MCF 10A (cell line): ENCODE results near the gene TMEM120A. TPM values are rescaled to one million over a fixed set of nuclear protein-coding genes. Genes with fewer than 3 reads are reported as not detected.

ENCODE experiments used
- BruUV-seq: library from RNA; stranded (reverse); fragments of 400-500 nt; replicated peaks from 2 replicates; lab custom pipeline; 2021; lab: Mats Ljungman, UMichigan
- CTCF ChIA-PET: fragments of 300-600 bp; sonication (Branson Sonifier 250); formaldehyde crosslinking; extraction: SDS; loops from one replicate; lab custom pipeline; 2021; ENCODE audit warnings: antibody characterized with exemption, inconsistent platforms; lab: Yijun Ruan, JAX
- POLR2A ChIA-PET: fragments of 300-600, 350-650 bp; sonication (Branson Sonifier 250); formaldehyde crosslinking; extraction: SDS; loops from one replicate; lab custom pipeline; 2020; ENCODE audit warnings: antibody characterized with exemption, inconsistent platforms; lab: Yijun Ruan, JAX
- DNase-seq: peaks from one replicate; pipeline ENCODE4 v3.0.0-alpha.2; 2018; ENCODE audit not compliant: unreplicated experiment
- H3K27ac Mint-ChIP-seq: one replicate; pipeline ENCODE4 v1.8.0; 2022; ENCODE audit warnings: mild to moderate bottlenecking, low read depth, mixed read lengths; ENCODE audit not compliant: unreplicated experiment
- H3K27me3 Mint-ChIP-seq: one replicate; pipeline ENCODE4 v1.8.0; 2022; ENCODE audit warnings: mixed read lengths; ENCODE audit not compliant: insufficient read depth, unreplicated experiment
- H3K36me3 Mint-ChIP-seq: one replicate; pipeline ENCODE4 v1.8.0; 2022; ENCODE audit warnings: mild to moderate bottlenecking, moderate library complexity, mixed read lengths; ENCODE audit not compliant: insufficient read depth, unreplicated experiment
- H3K4me1 Mint-ChIP-seq: one replicate; pipeline ENCODE4 v1.8.0; 2022; ENCODE audit warnings: mixed read lengths; ENCODE audit not compliant: insufficient read depth, unreplicated experiment
- H3K4me3 Mint-ChIP-seq: one replicate; pipeline ENCODE4 v1.8.0; 2022; ENCODE audit warnings: mild to moderate bottlenecking, moderate library complexity, mixed read lengths; ENCODE audit not compliant: unreplicated experiment
- H3K9me3 Mint-ChIP-seq: one replicate; pipeline ENCODE4 v1.8.0; 2022; ENCODE audit warnings: mixed read lengths; ENCODE audit not compliant: unreplicated experiment
- intact Hi-C: fragments of 100-400 bp; cut with micrococcal nuclease; formaldehyde crosslinking; loops from 2 replicates; pipeline ENCODE4 v1.14.1; 2022
- total RNA-seq: library from RNA; stranded (reverse); gene quantifications from 2 replicates; pipeline ENCODE4 v1.2.3, GENCODE V29; 2022
- TF ChIP-seq, protein P1 (sequence below): fragments of 200-600 bp; IDR thresholded peaks from one replicate; pipeline ENCODE4 v1.8.0; 2022; ENCODE audit warnings: antibody characterized with exemption, mild to moderate bottlenecking; ENCODE audit not compliant: unreplicated experiment

TMEM120A gene
- total RNA-seq, 1 experiment from 2014 or later: 19.4 TPM

DNA sequence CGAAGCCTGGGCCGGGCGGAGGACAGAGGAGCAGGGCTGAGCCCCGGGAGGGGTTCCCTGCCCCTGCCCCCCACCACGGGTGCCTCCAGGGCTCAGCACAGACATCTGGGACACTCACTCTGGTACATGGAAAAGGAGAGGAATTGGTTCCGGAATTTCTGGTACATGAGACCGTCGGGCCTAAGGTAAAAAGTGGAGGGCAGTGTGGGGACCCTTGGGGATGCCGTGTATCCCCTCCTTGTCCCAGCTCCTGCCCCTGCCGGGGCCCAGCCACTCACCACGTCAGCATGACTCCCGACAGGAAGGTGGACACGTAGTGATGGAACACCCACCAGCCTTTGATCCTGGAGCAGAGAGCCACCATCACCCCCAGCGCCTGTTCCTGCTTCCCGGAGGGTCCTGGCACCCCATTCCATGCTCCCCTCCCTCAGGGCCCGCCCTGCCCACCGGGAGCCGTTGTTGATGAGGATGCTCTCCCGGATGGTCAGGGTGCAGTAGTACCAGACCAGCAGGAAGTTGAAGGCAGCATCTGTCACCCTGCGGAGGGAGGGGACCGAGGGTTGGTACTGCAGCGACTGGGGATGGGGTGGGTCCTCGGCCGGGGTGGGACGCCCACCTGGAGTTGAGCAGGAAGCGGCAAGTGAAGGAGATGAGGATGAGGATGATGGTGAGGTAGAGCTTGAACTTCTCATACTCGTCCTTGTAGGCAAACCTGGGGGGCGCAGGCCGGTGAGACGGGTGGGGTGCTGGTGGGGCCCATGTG lies 6.4 kb downstream of the TMEM120A start:
- no TSS peak for BruUV-seq
- peaks cover 23% of the 10 kb centered on the region for H3K36me3 Mint-ChIP-seq
- H3K4me1 Mint-ChIP-seq: peaks cover 17% of the 10 kb centered on the region
- TF ChIP-seq, protein P1, sequence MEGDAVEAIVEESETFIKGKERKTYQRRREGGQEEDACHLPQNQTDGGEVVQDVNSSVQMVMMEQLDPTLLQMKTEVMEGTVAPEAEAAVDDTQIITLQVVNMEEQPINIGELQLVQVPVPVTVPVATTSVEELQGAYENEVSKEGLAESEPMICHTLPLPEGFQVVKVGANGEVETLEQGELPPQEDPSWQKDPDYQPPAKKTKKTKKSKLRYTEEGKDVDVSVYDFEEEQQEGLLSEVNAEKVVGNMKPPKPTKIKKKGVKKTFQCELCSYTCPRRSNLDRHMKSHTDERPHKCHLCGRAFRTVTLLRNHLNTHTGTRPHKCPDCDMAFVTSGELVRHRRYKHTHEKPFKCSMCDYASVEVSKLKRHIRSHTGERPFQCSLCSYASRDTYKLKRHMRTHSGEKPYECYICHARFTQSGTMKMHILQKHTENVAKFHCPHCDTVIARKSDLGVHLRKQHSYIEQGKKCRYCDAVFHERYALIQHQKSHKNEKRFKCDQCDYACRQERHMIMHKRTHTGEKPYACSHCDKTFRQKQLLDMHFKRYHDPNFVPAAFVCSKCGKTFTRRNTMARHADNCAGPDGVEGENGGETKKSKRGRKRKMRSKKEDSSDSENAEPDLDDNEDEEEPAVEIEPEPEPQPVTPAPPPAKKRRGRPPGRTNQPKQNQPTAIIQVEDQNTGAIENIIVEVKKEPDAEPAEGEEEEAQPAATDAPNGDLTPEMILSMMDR: no peak
- POLR2A ChIA-PET: no interaction called here
- intact Hi-C loops: no loop called here
- no peak overlapping the region for H3K27ac Mint-ChIP-seq
- CTCF ChIA-PET: no interaction called here
- H3K27me3 Mint-ChIP-seq: no peaks in the 10 kb centered on the region
- no peak for DNase-seq
- H3K4me3 Mint-ChIP-seq: no peak overlapping the region
- no peaks in the 10 kb centered on the region for H3K9me3 Mint-ChIP-seq

DNA sequence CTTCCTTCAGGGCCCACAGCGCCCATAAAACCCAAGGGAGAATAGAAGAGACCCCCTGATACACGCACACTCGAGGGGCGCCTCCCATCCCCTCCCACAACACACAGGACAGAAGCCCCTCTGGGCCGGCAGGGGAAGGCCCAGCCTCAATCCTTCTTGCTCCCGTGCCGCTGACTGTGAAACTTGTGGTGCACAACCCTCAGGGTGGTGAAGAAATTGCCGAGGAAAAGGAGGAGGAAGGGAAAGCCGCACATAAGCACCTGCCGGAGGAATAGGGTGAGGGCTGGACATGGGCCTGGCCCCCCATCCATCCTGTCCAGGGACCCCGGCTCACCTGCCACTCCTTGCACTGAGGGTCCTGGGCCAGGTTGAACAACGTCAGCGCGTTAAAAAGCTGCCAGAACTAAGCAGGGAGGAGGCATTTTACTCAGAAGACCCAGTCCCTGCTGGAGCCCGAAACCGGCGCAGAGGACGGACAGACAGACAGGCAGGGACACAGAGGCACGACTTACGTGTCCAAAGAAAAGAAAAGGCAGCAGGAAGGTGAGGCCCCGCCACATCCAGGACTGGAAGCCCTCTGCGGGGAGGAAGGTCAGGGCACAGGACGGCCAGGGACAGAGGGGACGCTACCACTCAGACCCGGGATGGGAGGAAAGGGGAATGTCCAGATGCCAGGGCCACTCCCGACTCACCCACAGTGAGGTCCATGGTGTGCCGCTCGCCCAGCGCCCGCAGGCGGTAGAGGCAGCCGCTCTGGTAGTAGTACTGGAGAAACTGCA lies 7.2 kb downstream of the TMEM120A start:
- peaks cover 25% of the 10 kb centered on the region for H3K36me3 Mint-ChIP-seq
- no peaks in the 10 kb centered on the region for H3K9me3 Mint-ChIP-seq
- H3K4me1 Mint-ChIP-seq: peaks cover 17% of the 10 kb centered on the region
- ChIA-PET POLR2A (no interaction called here), CTCF (no interaction called here)
- TF ChIP-seq, protein P1: no peak
- no peaks in the 10 kb centered on the region for H3K27me3 Mint-ChIP-seq
- no peak overlapping the region for H3K27ac Mint-ChIP-seq
- no peak for DNase-seq
- BruUV-seq: no TSS peak
- intact Hi-C loops: no loop called here
- no peak overlapping the region for H3K4me3 Mint-ChIP-seq

DNA sequence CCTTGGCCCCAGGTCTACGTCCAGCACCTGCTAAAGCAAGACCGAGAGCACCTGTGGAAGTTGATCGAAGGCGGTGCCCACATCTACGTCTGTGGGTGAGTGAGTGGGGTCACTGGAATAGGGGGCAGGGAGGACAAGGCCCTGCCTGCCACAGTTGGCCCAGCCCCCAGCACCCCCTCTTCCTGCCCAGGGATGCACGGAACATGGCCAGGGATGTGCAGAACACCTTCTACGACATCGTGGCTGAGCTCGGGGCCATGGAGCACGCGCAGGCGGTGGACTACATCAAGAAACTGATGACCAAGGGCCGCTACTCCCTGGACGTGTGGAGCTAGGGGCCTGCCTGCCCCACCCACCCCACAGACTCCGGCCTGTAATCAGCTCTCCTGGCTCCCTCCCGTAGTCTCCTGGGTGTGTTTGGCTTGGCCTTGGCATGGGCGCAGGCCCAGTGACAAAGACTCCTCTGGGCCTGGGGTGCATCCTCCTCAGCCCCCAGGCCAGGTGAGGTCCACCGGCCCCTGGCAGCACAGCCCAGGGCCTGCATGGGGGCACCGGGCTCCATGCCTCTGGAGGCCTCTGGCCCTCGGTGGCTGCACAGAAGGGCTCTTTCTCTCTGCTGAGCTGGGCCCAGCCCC lies 8.1 kb downstream of the TMEM120A start:
- no TSS peak for BruUV-seq
- TF ChIP-seq, protein P1: no peak
- Mint-ChIP-seq H3K4me1 (peaks cover 16% of the 10 kb centered on the region), H3K36me3 (peaks cover 31% of the 10 kb centered on the region), H3K27ac (no peak overlapping the region), H3K27me3 (no peaks in the 10 kb centered on the region), H3K9me3 (no peaks in the 10 kb centered on the region), H3K4me3 (no peak overlapping the region)
- intact Hi-C loops: no loop called here
- no peak for DNase-seq
- ChIA-PET POLR2A (no interaction called here), CTCF (no interaction called here)

DNA sequence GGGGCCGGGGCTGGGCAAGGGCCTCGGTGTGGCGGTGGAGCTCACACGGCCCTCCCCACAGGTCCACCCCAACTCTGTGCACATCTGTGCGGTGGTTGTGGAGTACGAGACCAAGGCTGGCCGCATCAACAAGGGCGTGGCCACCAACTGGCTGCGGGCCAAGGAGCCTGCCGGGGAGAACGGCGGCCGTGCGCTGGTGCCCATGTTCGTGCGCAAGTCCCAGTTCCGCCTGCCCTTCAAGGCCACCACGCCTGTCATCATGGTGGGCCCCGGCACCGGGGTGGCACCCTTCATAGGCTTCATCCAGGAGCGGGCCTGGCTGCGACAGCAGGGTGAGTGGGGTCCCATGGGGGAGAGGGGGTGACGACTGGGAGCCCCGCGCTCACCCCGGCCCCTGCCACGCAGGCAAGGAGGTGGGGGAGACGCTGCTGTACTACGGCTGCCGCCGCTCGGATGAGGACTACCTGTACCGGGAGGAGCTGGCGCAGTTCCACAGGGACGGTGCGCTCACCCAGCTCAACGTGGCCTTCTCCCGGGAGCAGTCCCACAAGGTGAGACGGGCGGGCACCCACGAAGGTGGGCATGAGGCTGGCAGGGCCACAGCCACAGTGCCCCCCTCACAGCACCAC lies 8.8 kb downstream of the TMEM120A start:
- Mint-ChIP-seq H3K9me3 (no peaks in the 10 kb centered on the region), H3K27ac (no peak overlapping the region), H3K4me3 (no peak overlapping the region), H3K4me1 (peaks cover 10% of the 10 kb centered on the region), H3K27me3 (no peaks in the 10 kb centered on the region), H3K36me3 (peaks cover 31% of the 10 kb centered on the region)
- DNase-seq: no peak
- intact Hi-C loops: no loop called here
- CTCF ChIA-PET: no interaction called here
- POLR2A ChIA-PET: interaction anchor here (1.0 kb wide), 1 partner anchor 10 kb away, joined by 3 read pairs; no protein-coding TSS in a partner anchor
- TF ChIP-seq, protein P1: no peak
- BruUV-seq: TSS peak; percentile 55
